HepG2 (cell line): ENCODE measurements around the gene SPTBN5. TPM values are rescaled to one million over a fixed set of nuclear protein-coding genes. Genes with fewer than 3 reads are reported as not detected.
A peak's percentile ranks its signal among the peaks of the same experiment; 100 is the strongest.

Experiments
- ATAC-seq: fragments of 200-7000 bp; cut with Tn5 transposase; 3 replicates; pipeline ENCODE4 v1.9.1; 2020; ENCODE audit warnings: mild to moderate bottlenecking, moderate library complexity
- BruUV-seq: library from RNA; stranded (reverse); fragments of 400-500 nt; replicated peaks from 2 replicates; lab custom pipeline; 2021; lab: Mats Ljungman, UMichigan
- CTCF ChIA-PET: fragments of 300-600 bp; formaldehyde crosslinking; extraction: SDS; loops from one replicate; lab custom pipeline; 2021; ENCODE audit warnings: low total read pairs, inconsistent platforms, low intra/inter-chr PET ratio; lab: Yijun Ruan, JAX
- POLR2A ChIA-PET: fragments of 350-600 bp; sonication (Branson Sonifier 250); formaldehyde crosslinking; loops from one replicate; lab custom pipeline; 2020; ENCODE audit warnings: antibody characterized with exemption, inconsistent platforms; lab: Yijun Ruan, JAX
- DNase-seq: peaks from one replicate; pipeline ENCODE4 v3.0.0-alpha.2; 2015; ENCODE audit warnings: low spot score
- FAIRE-seq: peaks from 3 replicates; lab custom pipeline; 2011; peaks lifted over from hg19 to GRCh38; lab: Jason Lieb, UNC
- H2AFZ ChIP-seq: one replicate; pipeline ENCODE4 v1.6.1; 2011; ENCODE audit warnings: low read length, inconsistent platforms
- H3K27ac ChIP-seq: fragments of 300-600 bp; 3 replicates; pipeline ENCODE4 v1.8.0; 2011; ENCODE audit warnings: mixed run types, mild to moderate bottlenecking, mixed read lengths, low read length, inconsistent platforms; ENCODE audit not compliant: insufficient read depth; ENCODE audit errors: extremely low read length
- H3K27me3 ChIP-seq, 2 experiments: fragments of 200-600 bp in 1 of 2; 2 replicates in 1 of 2; 3 replicates in 1 of 2; pipeline versions ENCODE4 v1.6.0 to v1.8.0; 2011; ENCODE audit warnings: low read length in 2 of 2, mild to moderate bottlenecking in 2 of 2, moderate library complexity in 2 of 2, inconsistent platforms in 1 of 2; ENCODE audit not compliant: insufficient read depth in 2 of 2, control insufficient read depth in 1 of 2
- H3K36me3 ChIP-seq, 2 experiments: fragments of 200-600 bp in 1 of 2; replicated peaks in 1 of 2; 2 replicates in 1 of 2; 3 replicates in 1 of 2; pipeline versions ENCODE4 v1.5.1 to v1.8.0; 2011; ENCODE audit warnings: low read length in 2 of 2, inconsistent platforms in 1 of 2; ENCODE audit not compliant: insufficient read depth in 2 of 2, control insufficient read depth in 1 of 2
- H3K4me1 ChIP-seq: 2 replicates; pipeline ENCODE4 v1.5.1; 2012; ENCODE audit warnings: low read length, inconsistent platforms; ENCODE audit not compliant: insufficient read depth
- H3K4me2 ChIP-seq: 2 replicates; pipeline ENCODE4 v1.6.0; 2011; ENCODE audit warnings: low read depth, low read length, inconsistent platforms
- H3K4me3 ChIP-seq, 3 experiments: fragments of 200-600 bp in 1 of 3; sonication (generic), shearing (Covaris generic) in 1 of 3; replicated peaks in 1 of 3; 2 replicates each; pipeline ENCODE4 v1.5.1; 2011 to 2016; ENCODE audit warnings: low read length in 3 of 3, inconsistent platforms in 2 of 3, low read depth in 2 of 3, mild to moderate bottlenecking in 2 of 3, control low read depth in 1 of 3, mixed read lengths in 1 of 3; ENCODE audit not compliant: insufficient read depth in 1 of 3
- H3K79me2 ChIP-seq: one replicate; pipeline ENCODE4 v1.6.1; 2011; ENCODE audit warnings: low read length, inconsistent platforms; ENCODE audit not compliant: insufficient read depth
- H3K9ac ChIP-seq: 2 replicates; pipeline ENCODE4 v1.6.0; 2011; ENCODE audit warnings: mild to moderate bottlenecking, low read depth, low read length, inconsistent platforms; ENCODE audit not compliant: insufficient read depth
- H3K9me3 ChIP-seq: 2 replicates; pipeline ENCODE4 v1.5.1; 2012; ENCODE audit warnings: mild to moderate bottlenecking, low read length
- H4K20me1 ChIP-seq: 2 replicates; pipeline ENCODE4 v1.6.0; 2011; ENCODE audit warnings: inconsistent platforms, mild to moderate bottlenecking, low read length, moderate library complexity; ENCODE audit not compliant: insufficient read depth
- AGO1 ChIP-seq: fragments of 200-400 bp; formaldehyde crosslinking; IDR thresholded peaks from 2 replicates; pipeline ENCODE4 v1.6.1; 2017; ENCODE audit warnings: mild to moderate bottlenecking, low read depth, low read length, moderate library complexity; ENCODE audit not compliant: poor library complexity, severe bottlenecking
- AGO2 ChIP-seq: fragments of 200-400 bp; formaldehyde crosslinking; optimal IDR thresholded peaks from 2 replicates; pipeline ENCODE3; 2017; ENCODE audit warnings: mild to moderate bottlenecking, low read depth, low read length, moderate library complexity
- CEBPB ChIP-seq: IDR thresholded peaks from 2 replicates; pipeline ENCODE4 v1.6.1; 2011; ENCODE audit warnings: low read depth, low read length, improper control_type of control experiment, borderline replicate concordance
- GATAD1 ChIP-seq: IDR thresholded peaks from 2 replicates; pipeline ENCODE4 v1.6.1; 2016; ENCODE audit warnings: missing genetic modification reagents, missing compliant biosample characterization
- LRRFIP1 ChIP-seq: sonication (generic); formaldehyde crosslinking; conservative IDR thresholded peaks from 2 replicates; pipeline ENCODE4 v1.4.0; 2020; ENCODE audit warnings: missing genetic modification reagents
- ZBTB3 ChIP-seq: sonication (generic); formaldehyde crosslinking; IDR thresholded peaks from 2 replicates; pipeline ENCODE4 v1.4.0; 2020; ENCODE audit warnings: low read depth, mild to moderate bottlenecking, moderate library complexity, missing genetic modification reagents, borderline replicate concordance
- ZNF224 ChIP-seq: sonication (generic); formaldehyde crosslinking; IDR thresholded peaks from 2 replicates; pipeline ENCODE4 v1.5.0; 2020; ENCODE audit warnings: mild to moderate bottlenecking, missing genetic modification reagents
- ZNF234 ChIP-seq: sonication (generic); formaldehyde crosslinking; conservative IDR thresholded peaks from 2 replicates; pipeline ENCODE4 v1.5.1; 2020; ENCODE audit warnings: mild to moderate bottlenecking, missing genetic modification reagents
- ZNF235 ChIP-seq: sonication (generic); formaldehyde crosslinking; IDR thresholded peaks from 2 replicates; pipeline ENCODE4 v1.8.1; 2023; ENCODE audit warnings: mild to moderate bottlenecking, missing genetic modification reagents, borderline replicate concordance
- ZNF546 ChIP-seq: sonication (generic); formaldehyde crosslinking; conservative IDR thresholded peaks from 2 replicates; pipeline ENCODE4 v1.8.1; 2023; ENCODE audit warnings: mild to moderate bottlenecking, missing genetic modification reagents
- ZNF678 ChIP-seq: sonication (generic); formaldehyde crosslinking; IDR thresholded peaks from 2 replicates; pipeline ENCODE4 v1.4.0; 2020; ENCODE audit warnings: mild to moderate bottlenecking, missing genetic modification reagents
- WGBS: methylation state at CpG from one replicate; pipeline ENCODE4 v1.1.6; 2017; ENCODE audit warnings: low lambda C conversion rate; 5-methylcytosine and 5-hydroxymethylcytosine counted together
- in situ Hi-C: cut with HindIII; loops from 2 replicates; pipeline ENCODE4 v1.10.0; 2017; ENCODE audit warnings: low pct_unique_long_range_greater_than_20kb; ENCODE audit not compliant: extremely low pct_ligation_motif_present
- intact Hi-C: fragments of 100-400 bp; cut with micrococcal nuclease; formaldehyde crosslinking; loops from one replicate; pipeline ENCODE4 v1.10.0; 2022; ENCODE audit not compliant: unreplicated experiment
- polyA plus RNA-seq, 8 experiments: library from polyadenylated mRNA; depleted of rRNA in 3 of 8; stranded (reverse) in 7 of 8; unstranded in 1 of 8; fragments of >200 nt; fragmentation: Illumina TruSeq in 4 of 8; extraction: Trizol in 4 of 8; gene quantifications; 2 replicates each; pipeline versions ENCODE4 v1.2.1 to v1.2.3, GENCODE V29; 2011 to 2016; ENCODE audit warnings: low read depth in 4 of 8, missing spikeins in 1 of 8, mixed read lengths in 1 of 8; ENCODE audit not compliant: insufficient read depth in 1 of 8
- total RNA-seq, 5 experiments: library from RNA; depleted of rRNA; stranded (reverse); fragments of >200 nt; fragmentation: Illumina TruSeq; extraction: Trizol; gene quantifications; 2 replicates each; pipeline ENCODE4 v1.2.3, GENCODE V29; 2016; ENCODE audit warnings: low read depth in 1 of 5
- TF ChIP-seq, protein P1 (sequence below): sonication (generic); formaldehyde crosslinking; IDR thresholded peaks from 2 replicates; pipeline ENCODE4 v1.4.0; 2020; ENCODE audit warnings: missing genetic modification reagents

The SPTBN5 gene
- total and polyA plus RNA-seq, 2 of the 13 experiments (the other 11 are each of a cell fraction or from before 2014, with no cell fraction given), result 0.01 to 0.07 TPM

- POLR2A ChIA-PET, result interaction anchor here (1.5 kb wide), 1 partner anchor 14 kb away, joined by 3 read pairs; no protein-coding TSS in a partner anchor
Measured at GRCh38 chr15:41850482-41851166, 43.2 kb downstream of the SPTBN5 start.

More at GRCh38 chr15:41850482-41851166, 43.2 kb downstream of the SPTBN5 start:
- H3K9ac ChIP-seq, result no peak overlapping the region
- DNase-seq (no peak), FAIRE-seq (no peak), ATAC-seq (no peak)
- H3K4me3 ChIP-seq, result no peak overlapping the region
- no TSS peak for BruUV-seq
- 72% methylated on average over 4 of the region's 16 CpGs for WGBS
- no peaks in the 10 kb centered on the region for H3K4me1 ChIP-seq
- H3K9me3 ChIP-seq, result no peaks in the 10 kb centered on the region
- in situ Hi-C loops, result no loop called here
- H4K20me1 ChIP-seq, result no peaks in the 10 kb centered on the region; the same call in 1 of the 2 replicates
- H3K27ac ChIP-seq, result no peak overlapping the region
- CTCF ChIA-PET, result no interaction called here
- H3K36me3 ChIP-seq, result peaks cover 3 to 5% of the 10 kb centered on the region in 2 experiments; a peak in 1 of 5 replicates
- TF ChIP-seq ZNF234 (CRISPR knock-in tag) (no peak), AGO2 (peak; percentile 58), ZBTB3 (CRISPR knock-in tag) (no peak), LRRFIP1 (no peak), AGO1 (peak; percentile 76), ZNF546 (no peak), ZNF224 (CRISPR knock-in tag) (no peak), CEBPB (peak; percentile 70), ZNF678 (CRISPR knock-in tag) (no peak), ZNF235 (CRISPR knock-in tag) (no peak), GATAD1 (CRISPR knock-in tag) (no peak)
- TF ChIP-seq, protein P1, sequence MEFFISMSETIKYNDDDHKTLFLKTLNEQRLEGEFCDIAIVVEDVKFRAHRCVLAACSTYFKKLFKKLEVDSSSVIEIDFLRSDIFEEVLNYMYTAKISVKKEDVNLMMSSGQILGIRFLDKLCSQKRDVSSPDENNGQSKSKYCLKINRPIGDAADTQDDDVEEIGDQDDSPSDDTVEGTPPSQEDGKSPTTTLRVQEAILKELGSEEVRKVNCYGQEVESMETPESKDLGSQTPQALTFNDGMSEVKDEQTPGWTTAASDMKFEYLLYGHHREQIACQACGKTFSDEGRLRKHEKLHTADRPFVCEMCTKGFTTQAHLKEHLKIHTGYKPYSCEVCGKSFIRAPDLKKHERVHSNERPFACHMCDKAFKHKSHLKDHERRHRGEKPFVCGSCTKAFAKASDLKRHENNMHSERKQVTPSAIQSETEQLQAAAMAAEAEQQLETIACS (CRISPR knock-in tag), result no peak
- TF ChIP-seq, all 625 proteins: peak for 3
- Histone ChIP-seq H2AFZ (no peak overlapping the region), H3K27me3 (peaks cover 5 to 9% of the 10 kb centered on the region in 2 experiments; a peak in 4 of 5 replicates), H3K79me2 (no peaks in the 10 kb centered on the region), H3K4me2 (no peak overlapping the region)
- intact Hi-C loops, result no loop called here
